ENCODE measurements around the gene GCK.

The GCK gene

GRCh38 chr7:44222776-44223261 lies 33.6 kb upstream of the GCK start:
- DNase-seq (ENCODE audit: low read depth in 2 of 2) = no peak

DNA sequence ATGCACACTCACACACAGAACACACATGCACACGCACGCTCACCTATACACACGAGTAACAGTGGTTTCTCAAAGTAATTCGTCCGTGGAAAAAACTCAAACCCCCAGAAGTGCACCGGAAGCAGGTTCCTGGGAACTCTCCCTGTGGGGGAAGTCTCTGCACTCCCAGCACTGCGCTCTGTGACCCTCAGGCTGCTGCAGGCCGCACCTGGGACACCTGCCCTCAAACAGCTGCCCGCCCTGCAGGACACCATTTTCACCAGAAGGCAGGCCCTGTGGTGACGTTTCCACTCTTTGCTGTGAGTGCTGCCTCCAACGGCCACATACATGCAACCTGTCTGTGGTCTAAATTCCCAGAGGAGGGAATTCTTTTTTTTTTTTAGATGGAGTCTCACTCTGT lies 32.8 kb upstream of the GCK start:
- no peak for DNase-seq (ENCODE audit: low read depth in 2 of 2)

- no peak for DNase-seq (ENCODE audit: low read depth in 2 of 2)
Measured at GRCh38 chr7:44221231-44221791, 32.1 kb upstream of the GCK start.

DNA sequence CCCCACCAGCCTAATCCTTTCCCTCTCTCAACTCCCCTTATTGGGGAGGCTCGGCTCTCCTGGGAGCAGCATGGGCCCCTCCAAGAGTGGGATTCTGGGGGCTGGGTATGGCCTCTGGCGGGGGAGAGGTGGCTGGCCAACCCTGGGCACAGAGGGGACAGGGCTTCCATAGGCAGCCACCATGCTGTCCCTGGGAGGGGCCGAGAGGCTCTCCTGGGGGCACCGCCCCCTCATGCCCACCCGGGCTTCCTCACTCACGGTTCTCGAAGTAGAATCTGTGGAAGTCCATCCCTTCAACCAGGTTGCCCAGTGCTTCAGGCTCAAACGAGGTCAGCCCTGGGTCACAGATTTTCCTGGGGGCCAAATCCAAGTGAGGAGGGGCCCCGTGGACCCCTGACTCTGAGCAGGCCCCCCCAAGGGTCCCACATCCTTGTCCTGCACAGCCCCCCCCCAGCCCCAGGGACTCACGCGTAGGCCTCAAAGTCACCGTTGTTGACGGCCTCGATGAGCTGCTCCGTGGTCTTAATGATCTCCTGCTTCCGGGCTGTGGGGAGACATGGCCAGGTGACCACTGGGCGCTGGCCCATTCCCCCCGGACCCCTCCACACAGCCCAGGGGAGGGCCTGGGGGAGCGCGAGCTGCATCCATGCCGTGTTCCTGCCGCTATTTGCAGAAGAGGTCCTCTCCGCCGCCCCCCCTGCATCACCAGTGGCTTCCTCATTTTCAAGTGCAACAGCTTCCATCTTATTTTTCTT lies 31.3 kb upstream of the GCK start:
- no peak for DNase-seq (ENCODE audit: low read depth in 2 of 2)

- DNase-seq (ENCODE audit: low read depth in 2 of 2) = no peak
Measured at GRCh38 chr7:44220046-44220357, 30.8 kb upstream of the GCK start.

- DNase-seq (ENCODE audit: low read depth in 2 of 2) = no peak
Measured at GRCh38 chr7:44219371-44220045, 30.3 kb upstream of the GCK start.

DNA sequence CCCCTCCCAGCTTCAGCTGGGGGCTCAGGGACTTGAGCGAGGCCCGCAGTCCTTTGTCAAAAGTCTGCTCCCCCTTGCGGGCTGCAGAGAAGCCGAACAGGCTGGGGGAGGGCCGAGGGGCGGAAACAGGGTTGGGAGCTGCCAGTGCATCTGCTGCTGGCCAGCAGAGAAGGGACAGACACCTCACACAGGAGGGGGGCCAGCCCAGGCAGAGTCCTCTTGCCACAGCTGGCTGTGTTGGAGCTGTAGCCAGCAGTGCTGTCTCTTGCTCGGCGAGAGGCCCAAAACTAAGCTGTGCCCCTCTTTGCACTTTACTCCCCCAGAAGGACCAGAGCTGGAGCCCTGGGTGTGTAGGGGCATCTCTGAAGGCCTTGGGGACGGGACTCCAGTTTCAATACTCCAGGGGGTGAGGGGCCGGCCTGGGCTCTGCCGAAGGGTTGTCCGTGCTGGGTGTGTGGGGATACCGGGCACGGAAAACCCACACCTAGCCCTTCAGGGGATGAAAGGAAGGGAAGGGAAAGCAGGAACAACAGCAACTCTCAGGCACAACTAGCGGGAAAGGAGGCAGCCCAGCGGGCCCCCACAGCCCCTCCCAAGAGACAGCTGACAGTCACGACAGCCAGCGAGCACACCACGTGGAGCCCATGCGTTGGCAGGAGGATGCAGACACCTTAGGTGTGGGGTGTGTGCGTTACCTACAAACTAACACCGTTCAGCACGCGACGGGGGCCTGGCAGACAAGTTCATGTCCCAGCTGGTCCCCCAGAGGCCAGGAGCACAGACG lies 29.4 kb upstream of the GCK start:
- no peak for DNase-seq (ENCODE audit: low read depth in 2 of 2)

- DNase-seq (ENCODE audit: low read depth in 2 of 2) = no peak
Measured at GRCh38 chr7:44217852-44218402, 28.7 kb upstream of the GCK start.

DNA sequence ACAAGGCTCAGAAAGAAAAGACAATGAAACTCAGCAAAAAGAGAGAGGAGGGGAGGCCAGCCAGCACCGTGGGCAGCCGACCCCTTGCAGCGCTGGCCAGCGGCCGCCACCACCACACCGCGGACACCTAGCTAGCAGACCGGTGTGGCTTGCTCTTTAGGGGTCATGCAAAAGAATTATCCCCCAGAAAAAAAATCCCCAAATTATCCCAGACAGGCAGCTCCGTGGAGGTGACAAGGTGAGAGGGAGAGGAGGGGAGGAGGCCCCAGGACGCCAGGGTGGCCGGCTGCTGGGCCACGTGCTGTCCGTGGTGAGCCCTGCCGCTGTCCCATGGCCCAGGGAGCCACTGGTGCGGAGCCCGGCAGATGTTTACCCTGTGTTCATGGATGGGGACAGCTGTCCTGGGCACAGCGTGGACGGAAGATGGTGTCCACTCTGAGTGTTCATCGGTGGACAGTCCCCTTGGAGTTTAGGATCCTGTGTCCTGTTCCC lies 28.0 kb upstream of the GCK start:
- DNase-seq (ENCODE audit: low read depth in 2 of 2) = no peak

DNA sequence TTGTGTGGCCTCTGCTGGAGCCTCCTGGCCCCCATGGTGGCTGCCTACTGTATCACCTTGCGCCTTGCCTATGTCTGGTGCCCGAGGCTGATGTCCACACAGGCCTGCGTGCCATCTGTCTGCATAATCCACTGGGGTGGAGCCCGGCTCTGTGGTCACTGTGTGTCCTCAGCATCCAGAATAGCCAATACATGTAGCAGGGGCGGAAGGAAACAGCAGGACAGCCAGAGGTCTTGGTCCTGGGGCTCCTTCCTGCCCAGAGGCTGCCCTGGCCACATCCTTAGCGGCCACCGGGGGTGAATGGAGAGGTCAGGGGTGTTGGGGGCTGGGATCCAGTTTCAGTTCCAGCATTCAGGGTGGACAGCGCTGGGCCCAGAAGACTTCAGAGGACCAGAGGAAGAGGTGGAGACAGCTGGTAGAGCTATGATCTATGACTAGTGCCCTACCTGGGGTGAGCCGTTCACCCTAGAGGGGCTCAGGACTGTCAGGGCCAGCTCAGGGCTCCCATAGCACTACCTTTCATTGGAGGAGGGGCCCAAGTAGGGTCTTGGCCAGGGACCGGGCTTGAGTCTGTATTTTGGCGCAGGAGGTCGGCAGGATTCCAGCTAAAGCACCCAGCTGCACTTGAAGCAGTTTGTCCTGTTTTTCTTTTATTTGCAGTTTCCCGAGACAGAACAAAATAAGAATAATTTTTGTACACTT lies 27.4 kb upstream of the GCK start:
- no peak for DNase-seq (ENCODE audit: low read depth in 2 of 2)

- DNase-seq (ENCODE audit: low read depth in 2 of 2) = no peak
Measured at GRCh38 chr7:44216019-44216418, 26.8 kb upstream of the GCK start.

- no peak for DNase-seq (ENCODE audit: low read depth in 2 of 2)
Measured at GRCh38 chr7:44215531-44215930, 26.3 kb upstream of the GCK start.

DNA sequence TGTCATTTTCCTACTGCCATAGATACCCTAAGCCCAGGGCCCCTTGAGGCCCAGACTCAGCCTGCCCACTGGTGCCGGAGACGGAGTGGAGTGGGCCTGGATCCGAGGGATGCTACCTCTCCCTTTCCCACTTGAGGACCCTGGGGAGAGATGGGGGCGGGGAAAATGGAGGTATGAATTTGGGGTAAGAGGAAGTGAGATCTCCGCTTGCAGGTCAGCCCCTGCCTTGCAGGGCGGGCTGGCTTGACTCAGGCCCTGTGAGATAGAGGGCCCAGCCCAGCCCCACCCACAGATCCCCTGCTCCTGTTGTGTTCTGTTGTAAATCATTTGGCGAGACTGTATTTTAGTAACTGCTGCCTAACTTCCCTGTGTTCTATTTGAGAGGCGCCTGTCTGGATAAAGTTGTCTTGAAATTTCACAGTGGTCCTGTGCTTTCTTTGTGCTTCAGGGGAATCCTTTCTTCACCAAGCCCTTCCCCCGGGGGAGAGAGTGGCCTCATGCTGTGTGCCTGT lies 24.7 kb upstream of the GCK start:
- no peak for DNase-seq (ENCODE audit: low read depth in 2 of 2)

- no peak for DNase-seq (ENCODE audit: low read depth in 2 of 2)
Measured at GRCh38 chr7:44213206-44213876, 24.1 kb upstream of the GCK start.

GRCh38 chr7:44212581-44213184 lies 23.4 kb upstream of the GCK start:
- DNase-seq (ENCODE audit: low read depth in 2 of 2) = no peak

DNA sequence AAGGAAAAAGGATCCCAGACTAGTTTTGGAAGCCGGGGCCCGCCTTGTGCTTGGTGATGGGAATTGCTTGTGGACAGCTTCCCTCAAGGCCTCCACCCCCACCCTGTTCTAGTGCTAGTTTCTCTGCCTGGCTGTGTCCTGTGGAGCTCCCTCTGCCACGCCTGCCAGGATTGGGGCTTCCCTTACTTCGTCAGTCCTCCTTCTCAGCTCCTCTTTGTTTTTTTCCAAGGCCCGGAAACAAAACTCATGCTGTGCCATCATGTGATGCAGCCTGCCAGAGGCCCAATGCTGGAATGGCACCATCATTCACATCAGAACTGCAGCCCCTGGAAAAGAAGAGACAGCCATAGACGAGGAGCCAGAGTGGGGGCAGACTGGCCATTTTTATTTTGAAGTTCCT lies 22.8 kb upstream of the GCK start:
- no peak for DNase-seq (ENCODE audit: low read depth in 2 of 2)

DNA sequence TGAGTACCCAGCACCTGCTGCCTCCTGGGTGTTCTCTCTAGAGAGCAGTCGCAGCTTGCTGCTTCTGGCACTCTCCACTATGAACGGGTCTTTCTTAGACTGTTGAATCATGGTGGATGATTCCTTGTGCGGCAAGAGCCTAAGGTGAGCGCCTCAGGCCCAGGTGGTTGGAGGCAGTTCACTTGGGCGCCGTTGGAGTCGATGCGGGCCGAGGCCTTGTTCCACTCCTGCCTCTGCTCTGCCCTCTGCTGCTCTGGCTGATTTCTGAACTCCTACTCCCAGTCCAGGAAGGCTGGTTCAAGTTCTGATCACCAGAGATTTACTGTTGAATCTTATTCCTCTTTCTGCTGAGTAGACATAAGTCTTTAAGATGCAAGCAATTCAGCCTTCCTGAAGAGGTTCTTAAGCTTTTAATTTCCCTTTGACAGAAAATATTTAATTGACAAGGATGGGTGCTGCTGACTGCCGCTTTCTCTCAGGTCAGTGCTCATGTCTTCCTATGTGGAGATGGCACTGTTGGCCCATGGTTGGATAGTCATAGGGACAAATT lies 22.0 kb upstream of the GCK start:
- no peak for DNase-seq (ENCODE audit: low read depth in 2 of 2)

DNA sequence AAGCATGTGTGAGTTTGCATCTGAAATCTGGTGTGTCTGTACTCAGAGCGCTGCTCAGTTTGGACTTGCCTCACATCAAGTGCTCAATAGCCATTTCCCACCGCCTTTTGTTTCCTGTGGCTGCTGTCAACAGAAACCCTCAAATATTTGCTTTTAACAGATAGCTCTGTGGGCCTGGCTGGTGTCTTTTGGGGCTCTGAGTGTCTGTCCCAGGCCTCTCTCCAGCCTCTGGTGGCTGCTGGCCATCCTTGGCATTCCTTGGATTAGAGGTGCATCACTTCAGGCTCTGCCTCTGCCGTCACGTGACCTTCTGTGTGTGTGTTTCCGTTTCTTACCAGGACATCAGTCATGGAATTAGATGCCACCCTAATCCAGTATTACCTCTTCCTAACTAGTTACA lies 20.9 kb upstream of the GCK start:
- DNase-seq (ENCODE audit: low read depth in 2 of 2) = no peak

GRCh38 chr7:44208085-44208484 lies 18.8 kb upstream of the GCK start:
- DNase-seq (ENCODE audit: low read depth in 2 of 2) = no peak

DNA sequence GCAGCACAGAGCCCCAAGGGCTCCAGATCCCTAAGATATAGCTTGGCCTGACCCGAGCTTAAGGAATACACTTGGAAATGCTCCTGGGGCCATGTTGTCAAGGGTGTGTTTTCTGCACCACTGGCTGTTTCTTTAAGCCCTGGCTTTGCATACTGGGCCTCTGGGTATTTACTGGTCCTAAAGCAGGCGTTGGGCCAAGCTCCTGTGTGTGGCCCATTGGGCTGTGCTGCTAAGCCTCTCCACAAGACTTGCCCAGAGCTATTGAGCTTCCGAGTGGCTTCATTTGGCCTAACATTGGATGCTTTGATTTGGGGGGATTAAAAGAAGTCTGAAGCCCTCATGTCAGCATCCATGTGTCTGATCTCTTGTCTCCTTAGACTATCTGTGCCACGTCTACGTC lies 16.8 kb upstream of the GCK start:
- DNase-seq (ENCODE audit: low read depth in 2 of 2) = no peak
